GM12878 (cell line): ENCODE measurements around the gene OSMR. TPM values are rescaled to one million over a fixed set of nuclear protein-coding genes. Genes with fewer than 3 reads are reported as not detected.

Experiments used
- ATAC-seq: fragments of 200-7000 bp; cut with Tn5 transposase; 3 replicates; pipeline ENCODE4 v1.9.1; 2020; ENCODE audit warnings: mild to moderate bottlenecking, moderate library complexity
- BruUV-seq: library from RNA; stranded (reverse); fragments of 400-500 nt; replicated peaks from 2 replicates; lab custom pipeline; 2021; lab: Mats Ljungman, UMichigan
- CTCF ChIA-PET: fragments of 300-600 bp; sonication (Branson Sonifier 250); formaldehyde crosslinking; extraction: SDS; loops from one replicate; lab custom pipeline; 2021; ENCODE audit warnings: inconsistent platforms; lab: Yijun Ruan, JAX
- POLR2A ChIA-PET: fragments of 350-600 bp; formaldehyde crosslinking; extraction: SDS; loops from one replicate; lab custom pipeline; 2021; ENCODE audit warnings: inconsistent platforms; lab: Charles Lee
- RAD21 ChIA-PET: fragments of 300-600 bp; sonication (Branson Sonifier 250); formaldehyde crosslinking; loops from one replicate; lab custom pipeline; 2023; ENCODE audit warnings: antibody characterized with exemption; ENCODE audit not compliant: unreplicated experiment; lab: Charles Lee
- SMC1A ChIA-PET: fragments of 300-600 bp; sonication (Branson Sonifier 250); formaldehyde crosslinking; loops from one replicate; lab custom pipeline; 2023; ENCODE audit not compliant: unreplicated experiment, uncharacterized antibody; lab: Charles Lee
- DNase-seq: peaks from one replicate; pipeline ENCODE4 v3.0.0-alpha.2; 2011; ENCODE audit warnings: low read depth, low spot score
- FAIRE-seq: peaks from 3 replicates; lab custom pipeline; 2011; peaks lifted over from hg19 to GRCh38; lab: Jason Lieb, UNC
- H2AFZ ChIP-seq: 2 replicates; pipeline ENCODE4 v1.6.0; 2011; ENCODE audit warnings: low read depth, low read length, control low read depth; ENCODE audit not compliant: control insufficient read depth
- H3K27ac ChIP-seq: 2 replicates; pipeline ENCODE4 v1.5.1; 2011; ENCODE audit warnings: control low read depth; ENCODE audit not compliant: control insufficient read depth, insufficient read depth
- H3K27me3 ChIP-seq, 2 experiments: replicated peaks in 1 of 2; 2 replicates each; pipeline versions ENCODE4 v1.6.0 to v1.6.1; 2011; ENCODE audit warnings: low read length in 1 of 2; ENCODE audit not compliant: control insufficient read depth in 2 of 2, insufficient read depth in 2 of 2
- H3K36me3 ChIP-seq, 2 experiments: 2 replicates each; pipeline ENCODE4 v1.5.1; 2011; ENCODE audit warnings: low read length in 1 of 2; ENCODE audit not compliant: control insufficient read depth in 2 of 2, insufficient read depth in 2 of 2
- H3K4me1 ChIP-seq: 2 replicates; pipeline ENCODE4 v1.6.1; 2011; ENCODE audit warnings: mild to moderate bottlenecking, low read length, moderate library complexity, mixed read lengths; ENCODE audit not compliant: control insufficient read depth, insufficient read depth
- H3K4me2 ChIP-seq: 2 replicates; pipeline ENCODE4 v1.6.0; 2011; ENCODE audit warnings: control low read depth; ENCODE audit not compliant: control insufficient read depth, insufficient read depth
- H3K4me3 ChIP-seq: fragments of 200-600 bp; sonication (generic); 2 replicates; pipeline ENCODE4 v1.5.1; 2016
- H3K79me2 ChIP-seq: 2 replicates; pipeline ENCODE4 v1.6.0; 2011; ENCODE audit warnings: low read length; ENCODE audit not compliant: control insufficient read depth, insufficient read depth
- H3K9ac ChIP-seq: 2 replicates; pipeline ENCODE4 v1.8.0; 2011; ENCODE audit warnings: low read length, control low read depth, mixed read lengths; ENCODE audit not compliant: control insufficient read depth, insufficient read depth
- H3K9me3 ChIP-seq: replicated peaks from 3 replicates; pipeline ENCODE4 v1.5.1; 2011; ENCODE audit warnings: mild to moderate bottlenecking, low read length; ENCODE audit not compliant: control insufficient read depth, insufficient read depth
- H4K20me1 ChIP-seq: 2 replicates; pipeline ENCODE4 v1.6.0; 2011; ENCODE audit not compliant: control insufficient read depth, insufficient read depth
- ATF7 ChIP-seq: fragments of 450-650 bp; IDR thresholded peaks from 2 replicates; pipeline ENCODE4 v1.6.1; 2016; ENCODE audit warnings: low read depth, mild to moderate bottlenecking
- BHLHE40 ChIP-seq, 2 experiments: fragments of 450-650 bp in 1 of 2; IDR thresholded peaks; 2 replicates each; pipeline ENCODE4 v1.6.1; 2011 to 2017; ENCODE audit warnings: low read depth in 2 of 2, borderline replicate concordance in 1 of 2, improper control_type of control experiment in 1 of 2, low read length in 1 of 2, mild to moderate bottlenecking in 1 of 2
- CREM ChIP-seq: IDR thresholded peaks from 2 replicates; pipeline ENCODE4 v1.6.1; 2014; ENCODE audit warnings: antibody characterized with exemption, low read depth
- FOXK2 ChIP-seq: fragments of 450-650 bp; IDR thresholded peaks from 2 replicates; pipeline ENCODE4 v1.6.1; 2017; ENCODE audit warnings: mild to moderate bottlenecking, moderate library complexity
- MXI1 ChIP-seq: fragments of 150-350 bp; IDR thresholded peaks from 2 replicates; pipeline ENCODE4 v1.6.1; 2011; ENCODE audit warnings: low read depth, mild to moderate bottlenecking, inconsistent platforms, low read length, improper control_type of control experiment
- SP1 ChIP-seq: IDR thresholded peaks from one replicate; pipeline ENCODE4 v1.6.1; 2011; ENCODE audit warnings: low read depth, low read length
- WGBS: methylation state at CpG from one replicate; pipeline ENCODE4 v1.1.6; 2016; ENCODE audit warnings: low lambda C conversion rate; ENCODE audit not compliant: insufficient replicate concordance, insufficient coverage; ENCODE audit errors: missing lambda C conversion rate; 5-methylcytosine and 5-hydroxymethylcytosine counted together
- in situ Hi-C: fragments of 300-500 bp; cut with MboI; formaldehyde crosslinking; loops from 9 replicates; pipeline ENCODE4 v1.14.3; 2018; ENCODE audit warnings: mixed read lengths
- intact Hi-C: fragments of 100-400 bp; cut with micrococcal nuclease; formaldehyde crosslinking; loops from one replicate; pipeline ENCODE4 v1.14.2; 2022; ENCODE audit not compliant: unreplicated experiment
- polyA plus RNA-seq, 11 experiments: library from polyadenylated mRNA; depleted of rRNA in 4 of 11; unstranded in 6 of 11; stranded (reverse) in 5 of 11; fragments of >200 nt; fragmentation: Nextera tagmentation in 4 of 11; fragmentation: Illumina TruSeq in 1 of 11; extraction: Ambion mirVana in 4 of 11; extraction: Trizol in 1 of 11; gene quantifications; 1 replicate in 1 of 11; 2 replicates in 10 of 11; pipeline versions ENCODE4 v1.2.1 to v1.2.3, GENCODE V29; 2011 to 2016; ENCODE audit warnings: inconsistent platforms in 2 of 11, missing spikeins in 2 of 11, low read depth in 1 of 11
- total RNA-seq, 4 experiments: library from RNA; depleted of rRNA in 3 of 4; stranded (reverse); fragments of >200 nt in 3 of 4; fragmentation: Illumina TruSeq in 1 of 4; extraction: Trizol in 1 of 4; gene quantifications; 2 replicates each; pipeline versions ENCODE4 v1.2.1 to v1.2.3, GENCODE V29; 2013 to 2021
- TF ChIP-seq, protein P1 (sequence below): IDR thresholded peaks from 2 replicates; pipeline ENCODE4 v1.6.1; 2012; ENCODE audit warnings: low read depth, low read length, improper control_type of control experiment
- TF ChIP-seq, protein P2 (sequence below): fragments of 450-650 bp; IDR thresholded peaks from 2 replicates; pipeline ENCODE4 v1.6.1; 2017; ENCODE audit warnings: mild to moderate bottlenecking, moderate library complexity

OSMR gene
- total and polyA plus RNA-seq, 10 of the 15 experiments (the other 5 are each of a cell fraction or from before 2014, with no cell fraction given) = 0.03 to 0.05 TPM; not detected in 8

DNA sequence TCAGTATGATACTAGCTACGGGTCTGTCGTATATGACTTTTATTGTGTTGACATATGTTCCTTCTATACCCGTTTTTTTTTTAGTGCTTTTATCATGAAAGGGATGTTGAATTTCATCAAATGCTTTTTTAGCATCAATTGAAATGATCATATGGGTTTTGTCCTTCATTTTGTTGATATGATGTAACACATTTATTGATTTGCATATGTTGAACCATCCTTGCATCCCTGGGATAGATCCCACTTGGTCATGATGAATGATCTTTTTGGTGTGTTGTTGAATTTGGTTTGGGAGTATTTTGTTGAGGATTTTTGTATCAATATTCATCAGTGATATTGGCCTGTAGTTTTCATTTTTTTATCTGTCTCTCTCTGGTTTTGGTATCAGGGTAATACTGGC is 50.9 kb downstream of the OSMR start:
- intact Hi-C loops = no loop called here
- Histone ChIP-seq H4K20me1 (no peaks in the 10 kb centered on the region), H3K36me3 (no peaks in the 10 kb centered on the region), H3K79me2 (no peaks in the 10 kb centered on the region), H2AFZ (no peak overlapping the region), H3K9me3 (no peaks in the 10 kb centered on the region), H3K4me1 (no peaks in the 10 kb centered on the region), H3K4me3 (no peak overlapping the region), H3K9ac (no peak overlapping the region), H3K27ac (no peak overlapping the region), H3K4me2 (no peak overlapping the region), H3K27me3 (no peaks in the 10 kb centered on the region)
- ATAC-seq (no peak), DNase-seq (no peak), FAIRE-seq (no peak)
- no peak for TF ChIP-seq BHLHE40 (IDR thresholded peaks at IDR 0.05; ENCODE audit: borderline replicate concordance in 1 of 2, low read depth in 2 of 2, low read length in 1 of 2)
- no peak for TF ChIP-seq ATF7
- no peak for TF ChIP-seq CREM
- TF ChIP-seq, protein P1, sequence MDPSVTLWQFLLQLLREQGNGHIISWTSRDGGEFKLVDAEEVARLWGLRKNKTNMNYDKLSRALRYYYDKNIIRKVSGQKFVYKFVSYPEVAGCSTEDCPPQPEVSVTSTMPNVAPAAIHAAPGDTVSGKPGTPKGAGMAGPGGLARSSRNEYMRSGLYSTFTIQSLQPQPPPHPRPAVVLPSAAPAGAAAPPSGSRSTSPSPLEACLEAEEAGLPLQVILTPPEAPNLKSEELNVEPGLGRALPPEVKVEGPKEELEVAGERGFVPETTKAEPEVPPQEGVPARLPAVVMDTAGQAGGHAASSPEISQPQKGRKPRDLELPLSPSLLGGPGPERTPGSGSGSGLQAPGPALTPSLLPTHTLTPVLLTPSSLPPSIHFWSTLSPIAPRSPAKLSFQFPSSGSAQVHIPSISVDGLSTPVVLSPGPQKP = no peak
- no peak for TF ChIP-seq SP1
- 31% methylated on average over 3 of the region's 3 CpGs for WGBS
- in situ Hi-C loops = no loop called here
- ChIA-PET CTCF (no interaction called here), SMC1A (no interaction called here), POLR2A (no interaction called here), RAD21 (no interaction called here)
- BruUV-seq = no TSS peak

GRCh38 chr5:38899936-38900335 is 54.1 kb downstream of the OSMR start:
- Histone ChIP-seq H4K20me1 (no peaks in the 10 kb centered on the region), H3K9me3 (no peaks in the 10 kb centered on the region), H3K4me2 (no peak overlapping the region), H3K4me3 (no peak overlapping the region)
- DNase-seq = no peak
- POLR2A ChIA-PET = no interaction called here
- SMC1A ChIA-PET = no interaction called here
- TF ChIP-seq MXI1 = no peak
- TF ChIP-seq, protein P2, sequence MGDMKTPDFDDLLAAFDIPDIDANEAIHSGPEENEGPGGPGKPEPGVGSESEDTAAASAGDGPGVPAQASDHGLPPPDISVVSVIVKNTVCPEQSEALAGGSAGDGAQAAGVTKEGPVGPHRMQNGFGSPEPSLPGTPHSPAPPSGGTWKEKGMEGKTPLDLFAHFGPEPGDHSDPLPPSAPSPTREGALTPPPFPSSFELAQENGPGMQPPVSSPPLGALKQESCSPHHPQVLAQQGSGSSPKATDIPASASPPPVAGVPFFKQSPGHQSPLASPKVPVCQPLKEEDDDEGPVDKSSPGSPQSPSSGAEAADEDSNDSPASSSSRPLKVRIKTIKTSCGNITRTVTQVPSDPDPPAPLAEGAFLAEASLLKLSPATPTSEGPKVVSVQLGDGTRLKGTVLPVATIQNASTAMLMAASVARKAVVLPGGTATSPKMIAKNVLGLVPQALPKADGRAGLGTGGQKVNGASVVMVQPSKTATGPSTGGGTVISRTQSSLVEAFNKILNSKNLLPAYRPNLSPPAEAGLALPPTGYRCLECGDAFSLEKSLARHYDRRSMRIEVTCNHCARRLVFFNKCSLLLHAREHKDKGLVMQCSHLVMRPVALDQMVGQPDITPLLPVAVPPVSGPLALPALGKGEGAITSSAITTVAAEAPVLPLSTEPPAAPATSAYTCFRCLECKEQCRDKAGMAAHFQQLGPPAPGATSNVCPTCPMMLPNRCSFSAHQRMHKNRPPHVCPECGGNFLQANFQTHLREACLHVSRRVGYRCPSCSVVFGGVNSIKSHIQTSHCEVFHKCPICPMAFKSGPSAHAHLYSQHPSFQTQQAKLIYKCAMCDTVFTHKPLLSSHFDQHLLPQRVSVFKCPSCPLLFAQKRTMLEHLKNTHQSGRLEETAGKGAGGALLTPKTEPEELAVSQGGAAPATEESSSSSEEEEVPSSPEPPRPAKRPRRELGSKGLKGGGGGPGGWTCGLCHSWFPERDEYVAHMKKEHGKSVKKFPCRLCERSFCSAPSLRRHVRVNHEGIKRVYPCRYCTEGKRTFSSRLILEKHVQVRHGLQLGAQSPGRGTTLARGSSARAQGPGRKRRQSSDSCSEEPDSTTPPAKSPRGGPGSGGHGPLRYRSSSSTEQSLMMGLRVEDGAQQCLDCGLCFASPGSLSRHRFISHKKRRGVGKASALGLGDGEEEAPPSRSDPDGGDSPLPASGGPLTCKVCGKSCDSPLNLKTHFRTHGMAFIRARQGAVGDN = no peak
- TF ChIP-seq BHLHE40 (IDR thresholded peaks at IDR 0.05; ENCODE audit: borderline replicate concordance in 1 of 2, low read depth in 2 of 2, low read length in 1 of 2) = no peak
- TF ChIP-seq FOXK2 = no peak
- TF ChIP-seq, all 136 proteins: peak for 0
- Histone ChIP-seq H3K79me2 (no peaks in the 10 kb centered on the region), H3K27me3 (no peaks in the 10 kb centered on the region), H3K27ac (no peak overlapping the region), H2AFZ (no peak overlapping the region), H3K9ac (no peak overlapping the region), H3K36me3 (no peaks in the 10 kb centered on the region), H3K4me1 (no peaks in the 10 kb centered on the region)
- in situ Hi-C loops = no loop called here
- no TSS peak for BruUV-seq
- 8% methylated on average over 5 of the region's 5 CpGs for WGBS
- ATAC-seq (no peak), FAIRE-seq (no peak)
- ChIA-PET CTCF (no interaction called here), RAD21 (no interaction called here)
- intact Hi-C loops = no loop called here
